ENCODE results near the gene ALPG.
"Not testable (repeated sequence)": the region's sequence is repeated elsewhere in the genome, so short reads cannot be mapped to it uniquely, and the experiment has no call there.

Gene ALPG

GRCh38 chr2:232406556-232407310 is at the start of gene ALPG:
ALPG (plus strand) TSS chr2:232406844; CDS start chr2:232406895, 51 bp downstream.
- Histone ChIP-seq H3K9me3 (ENCODE audit: low read depth, low read length) (no peaks in the 10 kb centered on the region), H3K27ac (no peak within 1 kb of the TSS), H3K4me3 (no peak within 1 kb of the TSS), H3K9ac (ENCODE audit: insufficient read length) (no peak within 1 kb of the TSS), H3K36me3 (ENCODE audit: insufficient read depth, low read length) (no peaks in the 10 kb centered on the region)
- no peak for DNase-seq (ENCODE audit: low read depth, low spot score)
- TF ChIP-seq FOXP2 (optimal IDR thresholded peaks at IDR 0.05; ENCODE audit: control extremely low read depth, extremely low read length, insufficient read depth) (no peak), POLR2AphosphoS5 (IDR thresholded peaks at IDR 0.05; ENCODE audit: borderline replicate concordance, low read depth, low read length) (no peak), EZH2 (IDR thresholded peaks at IDR 0.05) (no peak)

DNA sequence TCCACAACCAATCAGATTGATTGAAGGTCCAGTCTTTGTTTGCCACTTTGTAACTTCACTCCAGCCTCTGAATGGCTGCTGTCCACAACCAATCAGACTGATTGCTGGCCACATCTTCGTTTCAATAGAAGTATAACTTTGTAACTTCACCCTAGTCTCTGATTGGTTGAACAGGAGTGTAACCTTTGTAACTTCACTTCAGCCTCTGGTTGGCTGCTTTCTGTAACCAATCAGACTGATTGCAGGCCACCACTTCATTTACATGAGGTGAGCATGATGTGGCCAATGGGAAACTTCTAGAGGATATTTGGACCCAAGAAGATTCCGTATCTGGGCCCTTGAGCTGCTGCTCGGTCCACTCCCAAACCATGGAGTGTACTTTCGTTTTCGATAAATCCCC is 45.0 kb upstream of the ALPG start:
- Histone ChIP-seq H3K36me3 (ENCODE audit: insufficient read depth, low read length) (no peaks in the 10 kb centered on the region), H3K27ac (no peak overlapping the region), H3K9ac (ENCODE audit: insufficient read length) (no peak overlapping the region), H3K9me3 (ENCODE audit: low read depth, low read length) (no peaks in the 10 kb centered on the region), H3K4me3 (no peak overlapping the region)
- DNase-seq (ENCODE audit: low read depth, low spot score): no peak
- TF ChIP-seq FOXP2 (optimal IDR thresholded peaks at IDR 0.05; ENCODE audit: control extremely low read depth, extremely low read length, insufficient read depth) (no peak), EZH2 (IDR thresholded peaks at IDR 0.05) (no peak), POLR2AphosphoS5 (IDR thresholded peaks at IDR 0.05; ENCODE audit: borderline replicate concordance, low read depth, low read length) (no peak)

DNA sequence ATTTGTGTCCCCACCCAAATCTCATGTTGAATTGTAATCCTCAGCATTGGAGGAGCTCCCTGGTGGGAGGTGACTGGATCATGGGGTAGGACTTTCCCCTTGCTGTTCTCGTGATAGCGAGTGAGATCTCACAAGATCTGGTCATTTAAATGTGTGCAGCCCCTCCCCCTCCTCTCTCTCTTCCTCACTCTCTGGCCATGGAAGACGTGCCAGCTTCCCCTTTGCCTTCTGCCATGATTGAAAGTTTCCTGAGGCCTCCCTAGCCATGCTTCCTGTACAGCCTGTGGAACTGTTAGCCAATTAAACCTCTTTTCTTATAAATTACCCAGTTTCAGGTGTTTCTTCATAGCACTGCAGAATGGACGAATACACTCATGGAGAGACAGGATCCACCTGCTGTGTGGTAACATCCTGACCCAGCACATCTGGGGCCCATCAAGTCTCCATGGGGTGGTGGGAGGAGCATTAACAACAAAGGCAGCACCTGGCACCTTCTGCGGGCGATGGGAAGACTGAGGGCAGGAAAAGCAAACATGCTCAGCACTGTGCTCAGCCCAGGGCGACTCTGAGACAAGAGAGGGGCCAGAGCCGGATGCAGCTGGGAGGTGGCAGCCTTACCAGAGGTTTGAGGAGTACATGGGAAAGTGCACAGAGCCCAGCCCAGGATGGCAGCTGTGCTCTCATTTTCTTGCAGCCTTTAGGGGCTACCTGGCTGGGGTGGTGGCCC is 44.3 kb upstream of the ALPG start:
- Histone ChIP-seq H3K27ac (no peak overlapping the region), H3K36me3 (ENCODE audit: insufficient read depth, low read length) (no peaks in the 10 kb centered on the region), H3K4me3 (no peak overlapping the region), H3K9me3 (ENCODE audit: low read depth, low read length) (no peaks in the 10 kb centered on the region), H3K9ac (ENCODE audit: insufficient read length) (no peak overlapping the region)
- no peak for TF ChIP-seq FOXP2 (optimal IDR thresholded peaks at IDR 0.05; ENCODE audit: control extremely low read depth, extremely low read length, insufficient read depth)
- no peak for DNase-seq (ENCODE audit: low read depth, low spot score)

GRCh38 chr2:232363064-232363783 is 43.4 kb upstream of the ALPG start:
- not testable (repeated sequence) for DNase-seq (ENCODE audit: low read depth, low spot score); H3K9me3 ChIP-seq (ENCODE audit: low read depth, low read length); H3K27ac ChIP-seq; H3K36me3 ChIP-seq (ENCODE audit: insufficient read depth, low read length); H3K9ac ChIP-seq (ENCODE audit: insufficient read length); H3K4me3 ChIP-seq

DNA sequence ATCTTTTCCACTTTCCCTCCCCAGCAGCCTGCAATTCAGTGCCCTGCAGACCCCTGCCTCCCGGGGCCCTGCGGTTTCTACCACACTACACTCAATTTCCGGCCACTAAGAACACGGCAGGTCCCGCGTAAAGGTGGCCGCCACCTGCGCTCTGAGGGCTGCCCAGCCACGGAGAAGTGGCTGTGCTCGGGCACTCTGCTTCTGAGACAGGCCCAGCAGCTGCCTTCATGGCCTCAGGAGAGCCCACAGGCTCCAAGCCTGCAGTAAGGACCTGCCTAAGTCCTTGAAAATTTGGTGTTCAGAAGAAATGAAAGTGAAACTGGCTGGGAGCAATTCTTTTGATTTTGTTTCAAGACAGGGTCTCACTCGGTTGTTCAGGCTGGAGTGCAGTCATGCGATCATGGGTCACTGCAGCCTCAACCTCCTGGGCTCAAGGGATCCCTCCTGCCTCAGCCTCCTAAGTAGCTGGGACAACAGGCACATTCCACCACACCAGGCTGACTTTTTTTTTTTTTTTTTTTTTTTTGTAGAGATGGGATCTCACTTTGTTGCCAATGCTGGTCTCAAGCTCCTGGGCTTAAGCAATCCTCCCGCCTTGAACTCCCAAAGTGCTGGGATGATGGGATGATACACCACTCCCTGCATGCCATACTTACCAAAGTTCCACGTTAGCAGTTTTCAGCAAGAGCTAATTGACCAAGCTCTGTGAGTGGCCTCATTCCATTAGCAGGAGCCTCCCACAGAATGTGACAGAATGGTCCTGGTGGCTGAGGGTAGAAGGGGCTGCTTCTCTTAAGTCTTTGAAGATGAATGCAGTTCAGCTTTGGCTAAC is 42.6 kb upstream of the ALPG start:
- no peak for TF ChIP-seq EZH2 (IDR thresholded peaks at IDR 0.05)
- TF ChIP-seq FOXP2 (optimal IDR thresholded peaks at IDR 0.05; ENCODE audit: control extremely low read depth, extremely low read length, insufficient read depth): no peak
- no peak for TF ChIP-seq POLR2AphosphoS5 (IDR thresholded peaks at IDR 0.05; ENCODE audit: borderline replicate concordance, low read depth, low read length)
- no peak overlapping the region for H3K9ac ChIP-seq (ENCODE audit: insufficient read length)
- no peak for DNase-seq (ENCODE audit: low read depth, low spot score)
- no peak overlapping the region for H3K27ac ChIP-seq
- H3K9me3 ChIP-seq (ENCODE audit: low read depth, low read length): no peaks in the 10 kb centered on the region
- H3K36me3 ChIP-seq (ENCODE audit: insufficient read depth, low read length): no peaks in the 10 kb centered on the region
- H3K4me3 ChIP-seq: no peak overlapping the region

GRCh38 chr2:232364806-232365594 is 41.6 kb upstream of the ALPG start:
- not testable (repeated sequence) for H3K9ac ChIP-seq (ENCODE audit: insufficient read length); H3K4me3 ChIP-seq; H3K27ac ChIP-seq; H3K36me3 ChIP-seq (ENCODE audit: insufficient read depth, low read length); DNase-seq (ENCODE audit: low read depth, low spot score); H3K9me3 ChIP-seq (ENCODE audit: low read depth, low read length)

DNA sequence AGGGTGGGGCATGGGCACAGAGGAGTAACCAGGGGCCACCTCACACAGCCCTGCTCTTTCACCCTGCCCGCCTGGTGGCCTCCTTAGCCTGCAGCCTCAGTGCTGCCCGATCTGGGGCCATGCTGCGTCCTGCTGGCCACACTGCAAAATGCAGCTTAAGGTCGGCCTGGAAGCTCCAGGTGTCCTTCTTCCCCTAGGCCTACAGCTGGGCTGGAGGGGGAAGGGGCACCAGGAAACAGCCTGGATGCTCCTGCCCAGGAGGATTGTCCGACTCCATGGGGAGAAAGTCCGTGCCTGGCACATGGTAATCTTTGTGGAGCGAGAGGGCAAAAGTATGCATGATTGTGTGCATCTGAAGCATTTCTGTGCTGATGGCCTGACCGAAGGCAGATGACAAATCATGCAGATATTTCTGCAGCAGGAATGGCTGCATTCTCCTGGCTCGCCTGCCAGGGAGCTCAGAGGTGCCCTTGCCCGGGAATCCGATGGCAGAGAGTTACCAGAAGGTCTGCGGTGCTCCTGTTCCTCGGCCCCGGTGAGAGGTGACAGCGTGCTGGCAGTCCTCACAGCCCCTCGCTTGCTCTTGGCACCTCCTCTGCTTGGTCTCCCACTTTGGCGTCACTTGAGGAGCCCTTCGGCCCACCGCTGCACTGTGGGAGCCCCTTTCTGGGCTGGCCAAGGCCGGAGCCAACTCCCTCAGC is 40.9 kb upstream of the ALPG start:
- H3K27ac ChIP-seq: no peak overlapping the region
- TF ChIP-seq FOXP2 (optimal IDR thresholded peaks at IDR 0.05; ENCODE audit: control extremely low read depth, extremely low read length, insufficient read depth): no peak
- TF ChIP-seq POLR2AphosphoS5 (IDR thresholded peaks at IDR 0.05; ENCODE audit: borderline replicate concordance, low read depth, low read length): no peak
- TF ChIP-seq EZH2 (IDR thresholded peaks at IDR 0.05): no peak
- H3K9ac ChIP-seq (ENCODE audit: insufficient read length): no peak overlapping the region

GRCh38 chr2:232366461-232366860 is 40.2 kb upstream of the ALPG start:
- not testable (repeated sequence) for H3K9ac ChIP-seq (ENCODE audit: insufficient read length); H3K36me3 ChIP-seq (ENCODE audit: insufficient read depth, low read length); DNase-seq (ENCODE audit: low read depth, low spot score); H3K4me3 ChIP-seq; H3K9me3 ChIP-seq (ENCODE audit: low read depth, low read length); H3K27ac ChIP-seq

More for the DNA sequence above, 40.9 kb upstream of the ALPG start:
- H3K4me3 ChIP-seq: no peak overlapping the region
- H3K9me3 ChIP-seq (ENCODE audit: low read depth, low read length): no peaks in the 10 kb centered on the region
- H3K36me3 ChIP-seq (ENCODE audit: insufficient read depth, low read length): no peaks in the 10 kb centered on the region
- DNase-seq (ENCODE audit: low read depth, low spot score): no peak

All from SK-N-MC (cell line).